OCI-LY1 (cell line): ENCODE measurements around the gene PPP1R27.

Experiments used
- H2AFZ ChIP-seq: fragments of 200-600 bp; sonication (generic), shearing (Covaris generic); 2 replicates; pipeline ENCODE4 v1.6.0; 2014; ENCODE audit warnings: antibody characterized with exemption, mild to moderate bottlenecking, low read length
- H3F3A ChIP-seq: fragments of 200-600 bp; sonication (generic), shearing (Covaris generic); 2 replicates; pipeline ENCODE4 v1.6.0; 2014; ENCODE audit warnings: mild to moderate bottlenecking, antibody characterized with exemption, low read length, moderate library complexity; ENCODE audit not compliant: insufficient read depth
- H3K27ac ChIP-seq: fragments of 200-600 bp; sonication (generic); 2 replicates; pipeline ENCODE4 v1.5.1; 2014; ENCODE audit warnings: low read length, mixed run types, mild to moderate bottlenecking, low read depth; ENCODE audit not compliant: poor library complexity, severe bottlenecking
- H3K27me3 ChIP-seq: fragments of 200-600 bp; sonication (generic); 2 replicates; pipeline ENCODE4 v1.6.0; 2014; ENCODE audit warnings: antibody characterized with exemption, mild to moderate bottlenecking, low read length, moderate library complexity; ENCODE audit not compliant: insufficient read depth
- H3K36me3 ChIP-seq: fragments of 200-600 bp; sonication (generic); 2 replicates; pipeline ENCODE4 v1.6.1; 2014; ENCODE audit warnings: mild to moderate bottlenecking, antibody characterized with exemption, low read length, moderate library complexity, mixed read lengths; ENCODE audit not compliant: insufficient read depth
- H3K4me1 ChIP-seq: fragments of 200-600 bp; sonication (generic); 2 replicates; pipeline ENCODE4 v1.5.1; 2014; ENCODE audit warnings: mild to moderate bottlenecking, low read length, moderate library complexity; ENCODE audit not compliant: insufficient read depth, severe bottlenecking
- H3K4me2 ChIP-seq: fragments of 200-600 bp; sonication (generic), shearing (Covaris generic); 2 replicates; pipeline ENCODE4 v1.6.1; 2014; ENCODE audit warnings: low read length
- H3K4me3 ChIP-seq: fragments of 200-600 bp; sonication (generic); 2 replicates; pipeline ENCODE4 v1.5.1; 2014; ENCODE audit warnings: low read length, low read depth, mild to moderate bottlenecking, mixed read lengths; ENCODE audit not compliant: poor library complexity, severe bottlenecking
- H3K79me2 ChIP-seq: fragments of 200-600 bp; shearing (Covaris generic); 2 replicates; pipeline ENCODE4 v1.6.1; 2016; ENCODE audit warnings: mixed run types, low read length, mixed read lengths; ENCODE audit not compliant: insufficient read depth
- H3K9ac ChIP-seq: fragments of 200-600 bp; sonication (generic), shearing (Covaris generic); 2 replicates; pipeline ENCODE4 v1.6.1; 2014; ENCODE audit warnings: mild to moderate bottlenecking, low read length, mixed read lengths
- H3K9me2 ChIP-seq: fragments of 200-600 bp; sonication (generic), shearing (Covaris generic); 2 replicates; pipeline ENCODE4 v1.6.1; 2014; ENCODE audit warnings: low read depth, mild to moderate bottlenecking, low read length, mixed read lengths
- H3K9me3 ChIP-seq: fragments of 200-600 bp; shearing (Covaris generic); 2 replicates; pipeline ENCODE4 v1.6.1; 2014; ENCODE audit warnings: low read length, mixed read lengths
- H4K20me1 ChIP-seq: fragments of 200-600 bp; sonication (generic), shearing (Covaris generic); 2 replicates; pipeline ENCODE4 v1.6.0; 2016; ENCODE audit warnings: mild to moderate bottlenecking, low read length; ENCODE audit not compliant: insufficient read depth
- EZH2 ChIP-seq: fragments of 200-600 bp; sonication (generic), shearing (Covaris generic); IDR thresholded peaks from 2 replicates; pipeline ENCODE4 v1.8.0; 2017; ENCODE audit warnings: borderline replicate concordance, mixed run types, mild to moderate bottlenecking, antibody characterized with exemption, low read length, moderate library complexity, mixed read lengths
- TF ChIP-seq, protein P1 (sequence below): fragments of 200-600 bp; sonication (generic), shearing (Covaris generic); IDR thresholded peaks from 2 replicates; pipeline ENCODE4 v1.5.1; 2017; ENCODE audit warnings: mild to moderate bottlenecking, antibody characterized with exemption, low read length, moderate library complexity, mixed read lengths

The PPP1R27 gene

DNA sequence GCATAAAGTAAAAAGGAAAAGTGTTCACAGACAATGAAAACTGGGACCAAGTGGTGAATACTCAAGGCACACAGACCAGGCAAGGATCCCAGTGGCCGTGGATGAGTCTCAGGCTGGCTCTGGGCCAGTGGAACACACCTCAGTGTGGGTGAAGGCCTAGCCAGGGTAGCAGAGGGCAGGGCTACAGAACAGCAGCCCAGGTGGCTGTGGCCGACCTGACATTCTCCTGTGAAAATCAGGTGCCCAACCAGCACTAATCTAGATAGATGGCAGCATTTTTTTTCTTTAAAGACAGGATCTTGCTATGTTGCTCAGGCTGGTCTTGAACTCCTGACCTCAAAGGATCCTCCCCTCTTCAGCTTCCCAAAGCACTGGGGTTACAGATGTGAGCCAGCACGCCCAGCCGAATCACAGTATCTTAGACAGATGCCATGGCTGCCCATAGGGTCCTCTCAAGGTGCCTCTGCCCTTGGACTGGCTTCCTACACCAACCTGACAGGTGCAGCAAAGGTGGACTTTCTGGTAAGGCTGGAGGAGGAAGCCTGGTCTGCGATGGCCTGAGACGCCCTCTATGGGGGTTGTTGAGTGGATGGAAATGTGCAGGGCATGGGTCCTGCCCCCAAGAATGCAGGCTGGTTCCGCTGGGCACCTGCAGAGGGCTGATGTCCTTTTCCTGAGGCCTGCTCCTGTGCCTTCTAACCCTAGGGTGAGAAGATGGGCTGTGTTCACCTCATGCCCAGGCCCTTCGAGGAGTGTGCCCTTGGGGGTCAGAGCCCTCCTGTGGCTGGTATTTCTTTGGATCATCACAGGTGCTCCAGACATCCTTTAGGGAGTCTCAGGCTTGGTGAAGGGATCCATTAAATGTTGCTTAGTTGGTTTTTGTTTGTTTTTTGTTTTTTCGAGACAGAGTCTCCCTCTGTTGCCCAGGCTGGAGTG lies 29.3 kb upstream of the PPP1R27 start:
- Histone ChIP-seq H3K4me1 (peaks cover 64% of the 10 kb centered on the region), H3K9me2 (no peaks in the 10 kb centered on the region), H3K27ac (peak overlapping the region; percentile 36), H2AFZ (no peak overlapping the region), H3K79me2 (peaks cover 15% of the 10 kb centered on the region), H3K9ac (no peak overlapping the region; the same call in 1 of the 2 replicates), H3K9me3 (no peaks in the 10 kb centered on the region), H3K36me3 (peaks cover 53% of the 10 kb centered on the region), H3F3A (no peaks in the 10 kb centered on the region), H3K4me2 (peak overlapping the region; percentile 18; the same call in 1 of the 2 replicates), H4K20me1 (no peaks in the 10 kb centered on the region), H3K4me3 (no peak overlapping the region), H3K27me3 (no peaks in the 10 kb centered on the region)
- no peak for TF ChIP-seq EZH2
- TF ChIP-seq, protein P1, sequence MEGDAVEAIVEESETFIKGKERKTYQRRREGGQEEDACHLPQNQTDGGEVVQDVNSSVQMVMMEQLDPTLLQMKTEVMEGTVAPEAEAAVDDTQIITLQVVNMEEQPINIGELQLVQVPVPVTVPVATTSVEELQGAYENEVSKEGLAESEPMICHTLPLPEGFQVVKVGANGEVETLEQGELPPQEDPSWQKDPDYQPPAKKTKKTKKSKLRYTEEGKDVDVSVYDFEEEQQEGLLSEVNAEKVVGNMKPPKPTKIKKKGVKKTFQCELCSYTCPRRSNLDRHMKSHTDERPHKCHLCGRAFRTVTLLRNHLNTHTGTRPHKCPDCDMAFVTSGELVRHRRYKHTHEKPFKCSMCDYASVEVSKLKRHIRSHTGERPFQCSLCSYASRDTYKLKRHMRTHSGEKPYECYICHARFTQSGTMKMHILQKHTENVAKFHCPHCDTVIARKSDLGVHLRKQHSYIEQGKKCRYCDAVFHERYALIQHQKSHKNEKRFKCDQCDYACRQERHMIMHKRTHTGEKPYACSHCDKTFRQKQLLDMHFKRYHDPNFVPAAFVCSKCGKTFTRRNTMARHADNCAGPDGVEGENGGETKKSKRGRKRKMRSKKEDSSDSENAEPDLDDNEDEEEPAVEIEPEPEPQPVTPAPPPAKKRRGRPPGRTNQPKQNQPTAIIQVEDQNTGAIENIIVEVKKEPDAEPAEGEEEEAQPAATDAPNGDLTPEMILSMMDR = peak; percentile 38; the same call in 1 of the 2 replicates

DNA sequence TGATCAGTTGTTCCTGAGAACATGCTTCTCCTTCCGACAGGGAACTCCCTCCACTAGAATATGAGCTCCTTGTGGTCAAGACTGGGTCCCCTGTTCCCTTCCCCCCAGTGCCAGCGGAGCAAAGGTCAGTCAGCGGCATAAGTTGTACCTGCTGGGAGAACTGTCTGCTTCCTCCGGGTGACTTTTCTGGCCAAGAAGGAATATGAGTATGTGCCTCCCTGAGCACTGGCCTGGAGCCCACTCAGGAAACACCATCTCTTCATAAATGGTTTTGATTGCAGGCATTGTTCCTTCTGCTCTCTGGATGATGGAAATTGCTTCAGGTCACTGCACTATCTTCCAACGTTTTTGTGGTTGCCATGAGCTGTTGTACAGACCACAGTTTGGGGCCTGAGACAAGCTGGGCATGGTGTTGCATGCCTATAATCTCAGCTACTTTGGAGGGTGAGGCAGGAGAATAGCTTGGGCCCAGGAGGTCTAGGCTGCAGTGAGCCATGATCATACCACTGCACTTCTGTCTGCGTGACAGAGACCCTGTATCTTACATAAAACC lies 28.3 kb upstream of the PPP1R27 start:
- TF ChIP-seq, protein P1 = no peak
- TF ChIP-seq EZH2 = no peak
- no peaks in the 10 kb centered on the region for H3K9me2 ChIP-seq
- H2AFZ ChIP-seq = no peak overlapping the region
- H3K36me3 ChIP-seq = peaks cover 53% of the 10 kb centered on the region
- no peaks in the 10 kb centered on the region for H3K27me3 ChIP-seq
- H3K4me1 ChIP-seq = peaks cover 64% of the 10 kb centered on the region
- no peaks in the 10 kb centered on the region for H3K9me3 ChIP-seq
- H3K27ac ChIP-seq = peak overlapping the region; percentile 36
- no peak overlapping the region for H3K4me3 ChIP-seq
- H3K4me2 ChIP-seq = peak overlapping the region; percentile 22; the same call in 1 of the 2 replicates
- H4K20me1 ChIP-seq = no peaks in the 10 kb centered on the region
- peaks cover 24% of the 10 kb centered on the region for H3K79me2 ChIP-seq
- H3F3A ChIP-seq = no peaks in the 10 kb centered on the region
- no peak overlapping the region; the same call in 1 of the 2 replicates for H3K9ac ChIP-seq

DNA sequence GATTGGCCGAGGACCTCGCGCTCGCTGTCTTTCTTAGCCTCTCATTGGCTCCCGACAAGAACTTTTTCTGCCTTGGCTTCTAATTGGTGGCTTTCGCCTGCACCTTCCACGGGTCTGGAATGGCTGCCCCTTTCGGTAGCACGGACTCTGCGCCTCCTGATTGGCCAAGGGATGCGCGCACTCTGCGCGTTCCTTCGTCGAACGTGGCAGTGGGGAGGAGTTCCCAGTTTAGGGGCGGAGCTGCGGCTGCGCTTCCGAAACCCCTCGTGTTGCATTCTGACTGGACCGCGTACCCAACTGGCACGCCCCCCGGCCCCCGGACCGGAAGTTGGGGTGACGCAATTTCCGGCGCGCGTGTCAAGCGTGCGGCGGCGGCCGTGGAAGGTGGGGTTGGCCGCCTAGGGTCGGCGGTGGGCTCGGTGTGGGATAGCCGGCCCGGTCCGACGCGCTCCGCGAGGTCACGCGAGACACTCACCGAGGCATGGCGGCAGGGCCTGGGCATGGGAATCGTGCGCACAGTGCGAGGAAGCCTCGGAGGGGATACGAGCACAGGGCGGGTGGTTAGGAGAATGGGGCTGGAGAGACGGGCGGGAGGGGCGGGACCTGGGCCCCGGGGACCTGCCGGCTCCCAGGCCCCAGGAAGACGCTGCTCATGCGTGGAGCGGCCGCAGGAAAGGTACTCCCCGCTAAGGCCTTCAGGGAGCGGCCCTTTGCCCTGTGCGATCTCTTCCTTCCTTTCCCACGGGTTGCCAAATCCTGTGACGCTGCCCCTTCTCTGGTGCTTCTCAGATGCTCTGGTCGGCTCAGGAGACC lies 26.1 kb upstream of the PPP1R27 start:
- H3K36me3 ChIP-seq = peaks cover 54% of the 10 kb centered on the region
- no peaks in the 10 kb centered on the region for H3K27me3 ChIP-seq
- no peaks in the 10 kb centered on the region for H4K20me1 ChIP-seq
- H3K9me2 ChIP-seq = no peaks in the 10 kb centered on the region
- H3K9ac ChIP-seq = peak overlapping the region; percentile 67
- TF ChIP-seq, protein P1 = no peak
- no peak for TF ChIP-seq EZH2
- H3K4me2 ChIP-seq = peak overlapping the region; percentile 59
- H3K27ac ChIP-seq = peak overlapping the region; percentile 47
- H3K4me3 ChIP-seq = peak overlapping the region; percentile 66
- H2AFZ ChIP-seq = no peak overlapping the region
- H3F3A ChIP-seq = no peaks in the 10 kb centered on the region
- peaks cover 32% of the 10 kb centered on the region for H3K79me2 ChIP-seq
- H3K4me1 ChIP-seq = peaks cover 43% of the 10 kb centered on the region
- H3K9me3 ChIP-seq = no peaks in the 10 kb centered on the region
